NCI-H460 (cell line): ENCODE data around the gene RAB11FIP3. TPM values are rescaled to one million over a fixed set of nuclear protein-coding genes. Genes with fewer than 3 reads are reported as not detected.
A peak's percentile ranks its signal among the peaks of the same experiment; 100 is the strongest.

Source experiments
- DNase-seq: peaks from one replicate; pipeline ENCODE4 v3.0.0-alpha.2; 2016; ENCODE audit warnings: low read depth; ENCODE audit errors: extremely low read depth
- total RNA-seq: library from RNA; depleted of rRNA; stranded (reverse); fragments of >200 nt; shearing (Covaris generic); gene quantifications from 2 replicates; pipeline ENCODE4 v1.2.3, GENCODE V29; 2014

RAB11FIP3 gene
- total RNA-seq, 1 experiment from 2014 or later, result 22.4 TPM

- peak; percentile 45 for DNase-seq
These were observed 102.9 kb downstream of the RAB11FIP3 start for GRCh38 chr16:528111-529011.

DNA sequence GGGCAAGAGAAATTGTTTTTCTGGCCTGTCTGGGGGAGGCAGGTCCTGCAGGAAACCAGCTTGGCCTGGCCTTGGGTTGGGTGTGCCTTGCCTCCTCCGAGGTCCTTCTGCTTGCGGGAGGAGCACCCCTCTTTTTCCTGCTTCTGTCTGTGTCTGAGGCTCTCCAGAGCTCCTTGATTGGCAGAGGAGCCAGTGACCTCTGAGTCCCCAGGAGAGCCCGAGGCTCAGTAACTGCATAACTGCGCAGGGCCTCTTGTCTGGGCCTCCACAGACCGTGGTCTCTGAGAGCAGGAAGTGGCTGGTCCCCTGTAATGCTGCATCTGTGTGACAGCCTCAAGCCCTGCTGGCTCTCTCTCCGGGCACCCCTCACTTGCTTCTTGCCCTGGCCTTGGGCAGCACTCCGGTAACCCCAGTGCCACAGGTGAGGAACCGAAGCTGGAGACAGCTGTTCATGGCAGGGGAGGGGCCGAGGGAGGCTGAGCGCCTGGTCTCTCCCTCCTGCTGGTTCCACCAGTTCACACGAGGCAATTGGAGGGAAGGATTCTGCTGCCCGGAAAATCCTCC is 103.6 kb downstream of the RAB11FIP3 start:
- DNase-seq, result no peak

- DNase-seq, result no peak
These were observed 104.8 kb downstream of the RAB11FIP3 start for GRCh38 chr16:530111-530817.

- no peak for DNase-seq
These were observed 106.2 kb downstream of the RAB11FIP3 start for GRCh38 chr16:531494-532125.

DNA sequence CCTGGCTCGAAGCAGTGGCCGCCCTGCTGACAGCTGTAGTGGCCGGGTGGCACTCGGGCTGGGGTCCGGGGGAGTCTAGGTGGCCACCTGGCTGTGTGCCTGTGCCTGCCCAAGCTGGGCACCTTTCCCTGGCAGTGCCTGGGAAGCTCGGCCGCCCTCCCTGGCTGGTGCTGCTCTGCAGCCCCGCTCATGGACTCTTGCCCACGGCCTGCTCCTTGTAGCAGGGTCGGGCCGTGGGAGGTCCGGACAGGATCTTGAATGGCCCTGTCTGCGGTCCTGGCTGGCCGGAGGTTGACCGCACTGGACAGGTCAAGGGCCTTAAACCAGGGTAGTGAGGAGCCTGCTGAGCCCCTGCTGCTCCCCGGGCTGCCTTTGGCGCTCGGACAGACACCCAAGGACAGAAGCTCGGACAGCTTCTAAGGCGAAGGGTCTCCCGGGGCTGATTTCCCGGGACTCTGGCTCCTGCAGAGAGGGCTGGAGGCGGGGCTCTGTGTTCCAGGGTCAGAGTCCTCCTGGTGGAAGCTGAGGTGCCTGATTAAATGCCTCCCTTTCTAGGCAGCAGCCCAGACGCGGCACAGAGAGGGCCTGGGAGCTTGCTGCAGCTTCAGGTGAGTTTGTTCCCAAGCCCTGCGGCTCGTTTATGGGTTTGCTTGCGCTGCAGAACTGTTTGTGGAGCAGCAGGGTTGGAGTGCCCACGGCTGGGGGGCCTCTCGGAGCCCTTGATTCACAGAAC is 108.1 kb downstream of the RAB11FIP3 start:
- DNase-seq, result no peak

- DNase-seq, result no peak
These were observed 108.7 kb downstream of the RAB11FIP3 start for GRCh38 chr16:534135-534534.

DNA sequence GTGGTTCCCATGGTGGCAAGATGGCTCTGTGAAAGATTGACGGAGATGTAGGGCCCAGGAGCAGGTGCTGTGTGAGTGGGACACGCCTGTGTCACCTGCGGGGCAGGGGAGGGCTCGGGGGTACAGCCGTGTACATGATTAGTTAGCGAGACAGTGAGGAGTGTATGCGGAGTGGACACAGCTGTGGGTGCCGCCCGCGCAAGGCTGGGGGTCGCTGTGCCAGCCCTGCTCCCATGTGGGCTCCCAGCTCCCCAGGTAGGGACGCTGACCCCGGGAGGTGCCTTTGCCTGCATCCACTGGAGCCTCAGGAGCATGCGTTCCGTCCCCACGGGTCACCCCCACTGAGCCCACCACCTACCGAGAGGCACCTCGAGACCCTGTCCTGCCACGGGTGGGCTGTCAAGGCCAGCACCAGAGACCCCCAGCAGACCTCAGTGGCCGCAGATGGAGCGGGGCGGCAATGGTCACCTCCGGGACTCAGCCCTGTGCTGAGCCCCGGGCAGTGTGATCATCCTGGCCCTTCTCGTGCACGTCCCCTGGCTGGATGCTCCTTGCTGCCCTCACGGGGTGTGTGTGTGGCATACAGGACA is 109.5 kb downstream of the RAB11FIP3 start:
- DNase-seq, result peak; percentile 49

- DNase-seq, result peak; percentile 79
These were observed 110.3 kb downstream of the RAB11FIP3 start for GRCh38 chr16:535446-536405.

GRCh38 chr16:536746-537145 is 111.3 kb downstream of the RAB11FIP3 start:
- no peak for DNase-seq

- no peak for DNase-seq
These were observed 112.2 kb downstream of the RAB11FIP3 start for GRCh38 chr16:537415-538335.

GRCh38 chr16:539901-540530 is 114.6 kb downstream of the RAB11FIP3 start:
- peak; percentile 17 for DNase-seq

DNA sequence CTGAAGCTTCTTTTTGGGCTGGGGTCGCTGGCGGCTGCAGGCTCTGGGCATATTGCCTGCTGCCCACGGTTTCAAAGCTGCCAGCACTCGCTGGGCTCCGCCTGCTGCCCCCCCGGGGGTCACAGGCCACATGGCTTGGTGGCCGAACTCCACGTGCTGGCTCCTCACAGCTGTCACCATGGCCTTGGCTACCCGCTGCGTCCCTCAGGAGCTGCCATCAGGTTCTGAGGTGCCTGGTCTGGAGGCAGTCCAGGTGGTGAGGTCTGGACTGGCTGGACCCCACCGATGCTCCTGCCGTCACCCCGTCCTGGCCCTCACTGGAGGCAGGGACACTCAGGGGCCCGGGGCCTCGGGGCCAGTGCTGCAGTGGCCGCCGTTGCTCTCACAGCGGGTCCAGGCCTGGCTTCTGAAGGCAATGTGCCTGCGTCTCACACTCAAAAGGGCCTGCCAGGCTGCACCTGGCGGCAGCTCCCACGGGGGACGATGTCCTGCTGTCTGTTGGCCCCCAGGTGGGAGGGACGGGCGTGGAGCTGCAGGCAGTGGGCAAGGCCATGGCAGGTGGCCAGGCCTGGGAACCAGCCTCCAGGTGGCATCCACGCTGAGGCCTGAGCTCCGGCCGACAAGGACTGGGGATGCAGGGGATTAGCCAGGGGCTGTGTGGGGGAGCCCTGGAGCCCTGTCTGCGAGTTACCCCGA is 115.3 kb downstream of the RAB11FIP3 start:
- DNase-seq, result no peak

DNA sequence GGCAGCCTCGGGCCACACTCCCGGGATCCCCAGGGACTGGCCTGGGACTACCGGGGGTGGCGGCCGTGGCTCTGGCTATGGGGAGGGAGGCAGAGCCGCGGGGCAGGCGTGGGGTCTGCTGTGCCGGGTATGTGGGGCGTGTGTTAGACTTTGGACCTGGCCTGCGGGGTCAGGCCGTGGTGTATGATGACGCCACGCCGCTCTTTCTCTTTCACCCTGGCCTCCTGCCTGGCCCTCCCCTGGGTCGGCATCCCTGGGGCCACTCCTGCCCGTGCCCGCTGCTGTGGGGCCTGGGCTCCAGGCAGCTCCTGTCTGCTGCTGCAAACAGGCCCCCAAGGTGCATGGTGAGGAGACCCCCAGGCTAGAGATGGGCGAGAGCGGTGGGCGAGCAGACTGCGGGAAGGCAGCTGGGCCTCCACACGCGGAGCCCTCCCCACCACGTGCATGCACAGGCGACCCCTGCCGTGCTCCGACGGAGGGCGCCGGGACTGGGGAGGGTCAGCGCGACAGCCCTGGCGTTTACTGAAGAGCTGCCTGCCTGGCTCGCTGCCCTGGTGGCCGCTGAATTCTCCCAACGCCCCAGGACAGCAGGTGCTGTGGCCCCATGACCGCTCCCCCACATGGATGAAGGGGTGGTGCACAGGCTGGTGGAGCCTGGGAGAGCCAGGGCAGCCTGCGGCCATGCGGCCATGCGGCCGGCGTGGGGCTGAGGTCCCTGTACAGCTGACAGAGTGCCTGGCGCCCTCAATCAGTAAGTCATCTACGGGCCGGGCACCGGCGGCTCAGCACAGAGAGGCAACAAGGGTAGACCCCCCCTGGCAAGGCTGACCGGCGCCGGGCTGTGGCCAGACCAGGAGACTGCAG is 118.1 kb downstream of the RAB11FIP3 start:
- no peak for DNase-seq

DNA sequence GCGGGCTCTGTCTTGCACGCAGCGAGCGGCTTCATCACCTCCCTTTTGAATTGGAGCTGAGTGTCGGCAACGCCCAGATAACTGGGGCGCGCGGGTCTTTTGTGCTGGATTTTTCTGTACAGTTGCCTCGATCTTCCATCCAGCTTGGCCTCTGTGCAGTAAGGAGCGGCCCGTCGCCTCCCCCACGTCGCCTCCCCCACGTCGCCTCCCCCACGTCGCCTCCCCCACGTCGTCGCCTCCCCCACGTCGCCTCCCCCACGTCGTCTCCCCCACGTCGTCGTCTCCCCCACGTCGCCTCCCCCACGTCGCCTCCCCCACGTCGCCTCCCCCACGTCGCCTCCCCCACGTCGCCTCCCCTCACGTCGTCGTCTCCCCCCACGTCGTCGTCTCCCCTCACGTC is 119.1 kb downstream of the RAB11FIP3 start:
- DNase-seq, result no peak

GRCh38 chr16:546909-547770 is 121.7 kb downstream of the RAB11FIP3 start:
- DNase-seq, result peak; percentile 51
